DLD1 (cell line): Measurements from ENCODE around the gene ALS2CL.

ENCODE experiments used
- in situ Hi-C: cut with HindIII; loops from 2 replicates; pipeline ENCODE4 v1.10.0; 2017; ENCODE audit warnings: low sequenced_read_pairs

ALS2CL gene

GRCh38 chr3:46643701-46644100 lies 49.8 kb downstream of the ALS2CL start:
- in situ Hi-C loops = no loop called here

DNA sequence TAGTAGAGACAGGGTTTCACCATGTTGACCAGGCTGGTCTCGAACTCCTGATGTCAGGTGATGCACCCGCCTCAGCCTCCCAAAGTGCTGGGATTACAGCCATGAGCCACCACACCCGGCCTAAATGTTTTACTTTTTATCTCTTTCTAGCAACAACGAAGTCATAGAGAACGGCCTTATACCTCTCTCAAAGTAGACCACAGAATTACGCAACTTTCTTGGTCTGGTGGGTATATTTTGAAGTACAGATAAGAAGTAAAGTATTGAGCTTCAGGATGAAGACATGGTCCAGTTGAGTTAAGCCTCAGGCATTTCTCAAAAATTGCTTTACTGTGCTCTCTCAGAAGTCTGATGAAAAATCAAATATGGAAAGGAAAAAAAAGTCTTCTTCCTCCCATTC lies 50.5 kb downstream of the ALS2CL start:
- in situ Hi-C loops = no loop called here

DNA sequence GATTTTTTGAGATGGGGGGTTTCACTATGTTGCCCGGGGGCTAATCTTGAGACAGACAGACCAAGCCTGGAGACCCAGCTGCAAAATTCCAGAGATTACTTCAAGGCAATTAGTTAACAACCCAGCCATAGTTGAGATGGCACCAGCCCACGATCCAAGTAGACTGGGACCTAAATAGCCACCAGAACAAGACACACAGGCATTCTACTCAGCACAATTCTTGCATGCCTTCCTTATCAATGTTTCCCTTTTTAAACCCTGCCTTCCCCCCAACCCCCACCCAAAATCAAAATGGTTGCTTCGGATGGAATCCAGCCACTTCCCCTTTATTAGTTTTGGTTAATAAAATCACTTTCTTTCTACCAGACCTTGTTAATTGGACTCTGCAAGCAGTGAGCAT lies 52.6 kb downstream of the ALS2CL start:
- in situ Hi-C loops = no loop called here

- in situ Hi-C loops = no loop called here
Observed at GRCh38 chr3:46639221-46639620, 54.3 kb downstream of the ALS2CL start.

- in situ Hi-C loops = no loop called here
Observed at GRCh38 chr3:46634856-46635255, 58.6 kb downstream of the ALS2CL start.

DNA sequence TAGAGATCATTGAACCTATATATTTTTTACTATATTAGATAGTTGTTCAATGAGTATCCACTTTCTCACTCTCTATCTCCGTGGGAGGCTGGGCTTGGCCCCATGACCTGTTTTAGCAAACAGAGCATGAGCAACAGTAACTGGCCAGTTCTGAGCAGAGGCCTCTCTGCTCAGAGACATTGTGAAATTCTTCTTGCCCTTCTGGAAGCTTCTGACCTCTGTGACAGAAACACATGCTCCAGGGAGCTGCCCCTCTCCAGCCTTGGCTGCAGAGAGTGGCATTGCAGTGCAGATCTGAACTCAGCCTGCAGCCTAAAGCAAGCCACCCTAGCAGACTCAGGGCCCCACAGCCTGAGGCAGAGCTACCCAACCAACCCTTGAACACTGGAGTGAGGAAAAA lies 60.7 kb downstream of the ALS2CL start:
- in situ Hi-C loops = no loop called here

- in situ Hi-C loops = no loop called here
Observed at GRCh38 chr3:46629551-46630517, 63.6 kb downstream of the ALS2CL start.

- in situ Hi-C loops = no loop called here
Observed at GRCh38 chr3:46628901-46629369, 64.5 kb downstream of the ALS2CL start.

- in situ Hi-C loops = no loop called here
Observed at GRCh38 chr3:46627078-46627477, 66.4 kb downstream of the ALS2CL start.

GRCh38 chr3:46626039-46626438 lies 67.4 kb downstream of the ALS2CL start:
- in situ Hi-C loops = no loop called here

- in situ Hi-C loops = no loop called here
Observed at GRCh38 chr3:46624975-46625490, 68.4 kb downstream of the ALS2CL start.

- in situ Hi-C loops = no loop called here
Observed at GRCh38 chr3:46624533-46624932, 68.9 kb downstream of the ALS2CL start.

- in situ Hi-C loops = no loop called here
Observed at GRCh38 chr3:46619845-46620778, 73.4 kb downstream of the ALS2CL start.
